Peyer's patch (tissue), 4 donors: ENCODE measurements around the gene MIB1.

Experiments used
- CTCF ChIP-seq, 6 experiments: fragments of 450-650 bp in 4 of 6; fragments of 200-600 bp in 2 of 6; sonication (generic) in 1 of 6; IDR thresholded peaks; one replicate each; pipeline ENCODE4 v1.5.1; 2017 to 2019; ENCODE audit warnings: antibody characterized with exemption in 6 of 6, mild to moderate bottlenecking in 3 of 6, moderate library complexity in 1 of 6
- POLR2A ChIP-seq, 2 donors: fragments of 450-650 bp; IDR thresholded peaks; one replicate each; pipeline ENCODE4 v1.5.1; 2017; ENCODE audit warnings: antibody characterized with exemption in 2 of 2, mild to moderate bottlenecking in 2 of 2, moderate library complexity in 2 of 2

GRCh38 chr18:21722687-21723086, 17.9 kb upstream of the MIB1 start:
- TF ChIP-seq CTCF (IDR thresholded peaks at IDR 0.05) (no peak), POLR2A (IDR thresholded peaks at IDR 0.05) (no peak)
